Peyer's patch (tissue), 4 donors: ENCODE data around the gene AFG3L2.

ENCODE experiments used
- POLR2A ChIP-seq, 2 donors: fragments of 450-650 bp; IDR thresholded peaks; one replicate each; pipeline ENCODE4 v1.5.1; 2017; ENCODE audit warnings: antibody characterized with exemption in 2 of 2, mild to moderate bottlenecking in 2 of 2, moderate library complexity in 2 of 2
- TF ChIP-seq, protein P1 (sequence below), 6 experiments: fragments of 450-650 bp in 4 of 6; fragments of 200-600 bp in 2 of 6; sonication (generic) in 1 of 6; IDR thresholded peaks; one replicate each; pipeline ENCODE4 v1.5.1; 2017 to 2019; ENCODE audit warnings: antibody characterized with exemption in 6 of 6, mild to moderate bottlenecking in 3 of 6, moderate library complexity in 1 of 6

DNA sequence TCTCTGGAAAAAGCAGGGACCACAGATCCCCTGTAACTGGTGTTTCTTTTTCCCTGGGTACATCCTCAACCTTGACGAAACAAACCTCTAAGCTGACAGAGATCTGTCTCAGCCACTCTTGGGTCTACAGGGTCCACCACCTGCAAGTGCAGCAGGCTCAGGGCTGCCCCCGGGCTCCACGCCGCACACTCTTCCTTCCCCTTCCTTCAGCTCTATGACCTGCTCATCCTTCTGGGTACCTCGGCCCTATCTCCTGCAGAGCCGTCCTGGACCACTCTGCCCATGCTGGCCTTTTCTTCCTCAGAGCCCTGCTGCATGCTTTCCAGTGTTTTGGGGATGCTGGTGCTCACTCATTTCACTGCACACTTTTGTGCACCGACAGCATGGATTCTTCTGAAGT lies 41.5 kb downstream of the AFG3L2 start:
- no peak for TF ChIP-seq POLR2A (IDR thresholded peaks at IDR 0.05)
- TF ChIP-seq, protein P1, sequence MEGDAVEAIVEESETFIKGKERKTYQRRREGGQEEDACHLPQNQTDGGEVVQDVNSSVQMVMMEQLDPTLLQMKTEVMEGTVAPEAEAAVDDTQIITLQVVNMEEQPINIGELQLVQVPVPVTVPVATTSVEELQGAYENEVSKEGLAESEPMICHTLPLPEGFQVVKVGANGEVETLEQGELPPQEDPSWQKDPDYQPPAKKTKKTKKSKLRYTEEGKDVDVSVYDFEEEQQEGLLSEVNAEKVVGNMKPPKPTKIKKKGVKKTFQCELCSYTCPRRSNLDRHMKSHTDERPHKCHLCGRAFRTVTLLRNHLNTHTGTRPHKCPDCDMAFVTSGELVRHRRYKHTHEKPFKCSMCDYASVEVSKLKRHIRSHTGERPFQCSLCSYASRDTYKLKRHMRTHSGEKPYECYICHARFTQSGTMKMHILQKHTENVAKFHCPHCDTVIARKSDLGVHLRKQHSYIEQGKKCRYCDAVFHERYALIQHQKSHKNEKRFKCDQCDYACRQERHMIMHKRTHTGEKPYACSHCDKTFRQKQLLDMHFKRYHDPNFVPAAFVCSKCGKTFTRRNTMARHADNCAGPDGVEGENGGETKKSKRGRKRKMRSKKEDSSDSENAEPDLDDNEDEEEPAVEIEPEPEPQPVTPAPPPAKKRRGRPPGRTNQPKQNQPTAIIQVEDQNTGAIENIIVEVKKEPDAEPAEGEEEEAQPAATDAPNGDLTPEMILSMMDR (IDR thresholded peaks at IDR 0.05): no peak
